CD4-positive, alpha-beta T cell treated with Interleukin-6 for 4 hours (primary cell): Measurements from ENCODE around the gene SEMA6B.
A peak's percentile ranks its signal among the peaks of the same experiment; 100 is the strongest.

Experiments used
- DNase-seq: peaks from one replicate; pipeline ENCODE4 v3.0.0-alpha.2; 2020; ENCODE audit warnings: mixed read lengths

SEMA6B gene

GRCh38 chr19:4586691-4587090 lies 27.2 kb upstream of the SEMA6B start:
- DNase-seq: no peak

DNA sequence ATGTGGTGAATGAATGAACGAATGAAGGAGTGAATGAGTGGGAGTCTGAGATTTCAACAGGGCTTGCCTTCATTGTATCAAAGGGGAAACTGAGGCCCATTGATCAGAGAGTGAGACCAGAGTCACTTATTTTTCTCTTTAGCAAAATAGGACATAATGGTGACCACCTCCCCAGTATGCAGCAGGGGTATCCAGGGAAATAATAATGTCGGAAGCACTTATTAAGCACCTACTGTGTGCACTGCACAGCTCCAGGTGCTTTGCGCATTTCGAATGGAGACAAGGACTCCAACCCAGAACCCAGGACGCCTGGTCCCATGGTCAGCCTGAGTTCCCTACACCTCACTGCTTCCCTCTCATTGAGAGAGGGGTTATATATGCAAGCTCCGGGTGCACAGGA lies 26.8 kb upstream of the SEMA6B start:
- DNase-seq: no peak

DNA sequence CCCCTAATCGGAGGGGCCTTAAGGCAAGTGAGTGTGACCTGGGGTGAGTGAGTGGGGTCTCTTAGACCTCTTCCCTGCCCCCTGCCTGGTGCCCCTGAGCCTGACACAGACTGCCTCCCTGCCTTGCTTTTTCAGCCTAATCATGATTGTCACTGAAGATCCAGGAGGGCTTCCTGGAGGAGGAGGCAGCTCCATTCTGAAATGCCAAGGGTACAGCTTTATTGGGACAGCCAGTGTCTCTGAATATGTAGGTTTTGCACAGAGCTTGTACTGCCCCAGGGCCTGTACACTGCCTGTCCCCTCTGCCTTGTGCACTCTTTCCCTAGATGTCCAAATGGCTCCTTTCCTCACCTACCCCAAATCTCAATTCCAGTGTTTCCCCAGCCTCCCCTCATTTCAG lies 26.1 kb upstream of the SEMA6B start:
- DNase-seq: no peak

GRCh38 chr19:4584670-4585460 lies 25.4 kb upstream of the SEMA6B start:
- no peak for DNase-seq

GRCh38 chr19:4583961-4584669 lies 24.6 kb upstream of the SEMA6B start:
- DNase-seq: no peak

- DNase-seq: no peak
Measured at GRCh38 chr19:4582980-4583842, 23.7 kb upstream of the SEMA6B start.

DNA sequence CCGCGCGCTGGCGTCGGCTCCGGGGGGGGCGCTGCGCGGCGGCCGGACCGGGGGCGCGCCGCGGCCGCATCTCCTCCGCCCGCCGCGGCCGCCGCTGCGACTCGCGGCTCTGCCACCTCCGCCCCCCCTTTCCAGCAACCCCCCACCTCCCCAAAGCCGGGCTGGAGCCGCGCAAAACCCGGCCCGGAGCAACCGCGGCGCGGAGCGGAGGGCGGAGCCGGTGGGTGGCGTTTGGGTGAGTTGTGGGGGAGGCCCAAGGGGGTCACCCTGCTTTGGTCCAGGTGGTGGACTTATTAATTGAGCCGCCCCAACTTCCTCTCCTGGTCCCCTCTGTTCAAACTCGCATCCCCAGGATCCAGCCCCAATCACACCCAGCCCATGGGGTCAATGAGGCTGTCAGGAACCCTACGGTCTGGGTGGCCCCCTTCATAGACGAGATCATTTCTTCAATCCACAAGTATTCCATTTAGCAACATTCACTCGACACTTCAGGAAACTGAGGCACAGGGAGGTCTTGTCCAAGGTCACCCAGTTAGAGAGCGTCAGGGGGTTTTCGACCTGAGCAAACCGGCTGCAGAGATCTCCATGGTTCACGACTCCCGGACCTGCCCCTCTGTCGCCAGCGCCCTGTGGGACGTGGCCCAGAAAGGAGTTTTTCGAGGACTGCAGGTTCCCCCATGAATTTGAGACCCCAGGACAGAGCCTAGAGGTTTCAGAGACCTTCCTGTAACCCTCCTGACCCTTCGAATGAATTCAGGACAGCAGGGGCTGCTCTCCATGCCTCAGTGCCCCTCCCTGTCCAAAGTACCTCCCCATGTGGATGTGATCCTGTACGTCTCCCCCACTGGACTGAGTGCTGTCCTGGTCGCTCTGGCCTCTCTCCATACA lies 22.4 kb upstream of the SEMA6B start:
- no peak for DNase-seq

- no peak for DNase-seq
Measured at GRCh38 chr19:4580961-4581665, 21.6 kb upstream of the SEMA6B start.

DNA sequence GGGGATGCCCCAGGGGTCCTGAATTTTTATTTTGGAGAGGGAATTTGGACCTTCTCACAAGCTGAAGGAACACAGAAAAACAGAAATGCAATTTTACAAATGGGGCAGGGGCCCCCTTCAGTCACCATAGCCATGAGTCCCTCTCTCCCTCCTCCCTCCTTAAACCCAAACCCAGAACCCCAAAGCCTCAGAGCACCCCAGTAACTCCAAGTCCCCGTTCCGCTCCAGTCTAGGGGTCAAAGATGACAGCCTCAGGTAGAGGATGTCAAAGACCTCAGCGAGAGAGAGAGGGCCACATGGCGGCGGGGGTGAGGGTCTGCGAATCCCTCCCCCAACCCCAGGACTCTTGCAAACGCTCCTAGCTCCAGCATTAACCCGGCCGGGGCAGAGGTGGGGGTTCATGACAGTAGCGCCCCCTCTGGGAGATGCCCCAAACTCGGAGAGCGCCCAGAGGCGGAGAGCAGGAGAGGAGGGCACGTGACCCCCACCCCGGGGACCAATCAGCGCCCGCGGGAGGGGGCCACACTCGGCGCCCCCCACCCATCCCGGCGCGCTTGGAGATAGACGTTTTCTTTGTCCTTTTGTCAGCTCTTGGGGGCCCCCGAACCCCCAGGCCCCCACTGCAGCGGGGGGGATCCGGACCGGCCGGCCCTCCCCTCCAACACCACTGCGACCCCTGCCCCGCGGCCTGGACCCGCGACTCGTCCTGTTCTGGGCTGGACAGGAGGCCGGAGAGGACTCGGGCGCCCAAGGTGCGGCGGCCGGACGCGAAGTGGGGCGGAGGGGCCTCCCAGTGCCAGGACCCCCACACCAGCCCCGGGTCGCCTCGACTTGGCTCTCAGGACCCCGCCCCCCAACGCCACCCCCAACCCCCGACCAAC lies 20.8 kb upstream of the SEMA6B start:
- no peak for DNase-seq

DNA sequence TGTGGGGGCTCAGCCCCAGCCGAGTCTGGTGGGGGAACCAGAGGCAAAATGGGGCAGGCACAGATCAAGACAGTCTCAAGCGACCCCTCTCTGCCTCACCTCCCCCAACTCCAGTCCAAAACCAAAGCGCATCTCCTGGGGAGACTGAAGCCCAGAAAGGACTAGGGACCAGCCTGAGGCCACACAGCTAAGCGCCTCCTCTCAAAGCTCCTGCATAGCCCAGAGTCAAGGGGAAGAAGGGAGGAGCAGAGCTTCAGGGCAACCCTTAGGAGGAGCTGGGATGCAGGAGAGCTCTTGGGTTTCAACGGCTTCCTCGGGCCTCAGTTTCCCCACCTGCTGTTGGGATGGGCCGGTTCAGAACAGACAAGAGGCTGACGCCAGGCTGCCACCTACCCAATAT lies 19.9 kb upstream of the SEMA6B start:
- DNase-seq: no peak

- no peak for DNase-seq
Measured at GRCh38 chr19:4578552-4579248, 19.2 kb upstream of the SEMA6B start.

DNA sequence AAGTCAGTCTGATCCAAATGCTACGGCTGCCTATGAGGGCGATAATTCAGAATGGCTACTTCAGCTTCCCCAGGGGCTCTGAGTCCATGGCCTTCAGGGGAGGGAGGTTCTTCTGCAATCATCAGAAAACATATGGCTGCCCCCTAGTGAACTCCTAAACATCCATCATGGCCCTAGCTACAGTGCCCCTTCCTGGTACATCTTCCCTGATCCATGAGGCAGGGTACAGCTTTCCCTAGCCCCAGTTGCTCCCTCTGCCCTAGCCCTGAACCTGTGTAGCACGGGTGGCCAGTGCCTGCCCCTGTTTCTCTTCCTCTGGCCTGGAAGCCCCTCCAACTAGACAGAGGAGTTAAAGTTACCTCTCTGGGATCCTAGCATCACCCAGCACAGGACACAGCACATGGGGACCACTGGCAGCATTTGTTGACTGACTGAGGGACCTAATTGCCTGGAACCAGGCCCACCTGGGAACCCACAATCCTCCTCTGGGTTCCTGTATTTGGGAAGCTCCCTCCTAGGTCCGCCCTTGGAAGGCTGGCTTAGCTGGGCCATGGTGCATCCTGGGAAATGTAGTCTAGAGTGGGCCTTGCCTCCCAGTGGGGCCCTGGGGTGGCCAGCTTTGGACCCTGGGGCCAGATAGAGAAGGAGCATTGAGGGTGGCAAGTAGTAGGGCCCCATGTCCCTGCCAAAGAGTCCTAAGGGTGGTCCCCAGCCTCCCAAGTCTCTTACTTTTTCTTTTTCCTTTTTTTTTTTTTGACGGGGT lies 17.7 kb upstream of the SEMA6B start:
- no peak for DNase-seq

GRCh38 chr19:4576016-4576933 lies 16.8 kb upstream of the SEMA6B start:
- DNase-seq: peak; percentile 75

DNA sequence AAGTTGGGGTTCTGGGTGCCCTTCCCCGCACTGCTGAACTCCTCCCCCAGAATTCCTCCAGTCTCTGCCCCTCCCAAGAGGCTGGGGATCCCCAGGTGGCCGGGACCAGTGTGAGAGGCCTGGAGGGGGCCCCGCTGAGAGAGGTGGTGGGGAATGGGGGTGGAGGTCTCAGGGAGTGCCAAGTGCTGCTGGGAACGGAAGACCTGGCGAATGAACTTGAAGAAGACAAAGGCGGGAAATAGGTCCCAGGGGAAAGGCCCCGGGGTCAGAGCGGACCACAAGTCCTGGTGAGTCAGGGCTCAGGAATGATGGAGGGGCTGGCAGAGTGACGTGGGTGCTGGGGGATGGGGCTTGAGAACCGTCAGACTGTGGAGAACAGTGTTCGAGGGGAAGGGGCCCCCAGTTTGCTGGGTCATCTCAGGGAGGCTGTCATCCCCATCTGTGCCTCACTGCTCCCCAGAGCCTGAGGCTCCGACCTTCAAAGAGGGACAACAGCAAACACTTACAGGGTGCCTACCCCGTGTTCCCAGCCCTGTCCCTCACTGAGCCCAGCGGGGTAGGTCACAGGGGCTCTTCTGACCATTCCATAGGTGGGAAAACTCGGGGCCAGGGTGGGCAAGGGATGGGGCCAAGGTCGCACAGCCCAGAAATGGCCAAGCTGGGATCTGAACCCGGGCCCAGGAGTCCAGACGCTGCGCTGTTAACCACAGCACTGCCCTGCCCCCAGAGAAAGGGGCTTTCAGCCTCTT lies 16.0 kb upstream of the SEMA6B start:
- no peak for DNase-seq

- no peak for DNase-seq
Measured at GRCh38 chr19:4573682-4574081, 14.2 kb upstream of the SEMA6B start.

- no peak for DNase-seq
Measured at GRCh38 chr19:4571305-4571917, 11.9 kb upstream of the SEMA6B start.

DNA sequence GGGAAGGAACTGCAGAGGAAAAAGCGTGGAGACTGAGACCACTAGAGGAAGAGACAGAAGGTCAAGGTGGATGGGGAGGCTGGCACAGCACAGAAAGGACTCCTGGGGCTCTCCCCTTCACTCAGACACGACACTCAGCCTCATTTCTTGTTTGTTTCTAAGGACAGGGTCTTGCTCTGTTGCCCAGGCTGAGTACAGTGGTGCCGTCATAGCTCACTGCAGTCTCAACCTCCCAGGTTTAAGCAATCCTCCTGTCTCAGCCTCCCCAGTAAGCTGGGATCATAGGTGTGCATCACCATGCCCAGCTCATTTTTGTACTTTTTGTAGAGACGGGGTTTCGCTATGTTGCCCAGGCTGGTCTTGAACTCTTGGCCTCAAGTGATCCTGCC lies 11.4 kb upstream of the SEMA6B start:
- DNase-seq: no peak
